Ovary (tissue), 3 donors: Measurements from ENCODE around the gene EPS8.

Experiments
- EP300 ChIP-seq: sonication (generic); formaldehyde crosslinking; IDR thresholded peaks from one replicate; pipeline ENCODE4 v1.6.1; 2017; ENCODE audit warnings: antibody characterized with exemption
- POLR2A ChIP-seq: fragments of 450-650 bp; IDR thresholded peaks from one replicate; pipeline ENCODE4 v1.6.1; 2017; ENCODE audit warnings: antibody characterized with exemption, mild to moderate bottlenecking, moderate library complexity
- TF ChIP-seq, protein P1 (sequence below), 3 donors: fragments of 450-650 bp in 2 of 3; fragments of 200-600 bp in 1 of 3; IDR thresholded peaks; one replicate each; pipeline versions ENCODE4 v1.5.1 to v1.8.0; 2016 to 2022; ENCODE audit warnings: antibody characterized with exemption in 3 of 3, mild to moderate bottlenecking in 1 of 3
- donor health status: DM: no; HTN: no; CAD: no.

DNA sequence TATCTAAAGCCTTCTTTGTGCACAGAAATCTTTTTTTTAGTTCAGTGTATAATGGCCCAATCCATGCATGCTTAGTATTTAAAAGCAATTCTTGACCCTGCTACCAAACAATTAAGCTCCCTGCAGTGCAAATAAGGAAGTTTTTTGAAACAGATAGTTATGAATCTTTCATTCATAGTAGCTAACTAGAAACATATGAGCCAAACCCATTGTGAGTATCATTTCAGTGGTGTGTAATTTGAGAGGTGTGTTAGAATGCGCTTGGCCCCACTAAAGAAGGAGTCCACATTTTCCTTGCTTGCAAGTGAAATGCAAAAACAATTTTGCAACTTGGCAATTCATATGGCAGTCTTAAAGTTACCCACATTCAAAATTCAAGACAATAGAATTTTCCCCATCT lies 14.4 kb downstream of the EPS8 start:
- TF ChIP-seq, protein P1, sequence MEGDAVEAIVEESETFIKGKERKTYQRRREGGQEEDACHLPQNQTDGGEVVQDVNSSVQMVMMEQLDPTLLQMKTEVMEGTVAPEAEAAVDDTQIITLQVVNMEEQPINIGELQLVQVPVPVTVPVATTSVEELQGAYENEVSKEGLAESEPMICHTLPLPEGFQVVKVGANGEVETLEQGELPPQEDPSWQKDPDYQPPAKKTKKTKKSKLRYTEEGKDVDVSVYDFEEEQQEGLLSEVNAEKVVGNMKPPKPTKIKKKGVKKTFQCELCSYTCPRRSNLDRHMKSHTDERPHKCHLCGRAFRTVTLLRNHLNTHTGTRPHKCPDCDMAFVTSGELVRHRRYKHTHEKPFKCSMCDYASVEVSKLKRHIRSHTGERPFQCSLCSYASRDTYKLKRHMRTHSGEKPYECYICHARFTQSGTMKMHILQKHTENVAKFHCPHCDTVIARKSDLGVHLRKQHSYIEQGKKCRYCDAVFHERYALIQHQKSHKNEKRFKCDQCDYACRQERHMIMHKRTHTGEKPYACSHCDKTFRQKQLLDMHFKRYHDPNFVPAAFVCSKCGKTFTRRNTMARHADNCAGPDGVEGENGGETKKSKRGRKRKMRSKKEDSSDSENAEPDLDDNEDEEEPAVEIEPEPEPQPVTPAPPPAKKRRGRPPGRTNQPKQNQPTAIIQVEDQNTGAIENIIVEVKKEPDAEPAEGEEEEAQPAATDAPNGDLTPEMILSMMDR (IDR thresholded peaks at IDR 0.05): no peak
- TF ChIP-seq POLR2A (no peak), EP300 (no peak)
